ENCODE data around the gene FFAR2.

FFAR2 gene

DNA sequence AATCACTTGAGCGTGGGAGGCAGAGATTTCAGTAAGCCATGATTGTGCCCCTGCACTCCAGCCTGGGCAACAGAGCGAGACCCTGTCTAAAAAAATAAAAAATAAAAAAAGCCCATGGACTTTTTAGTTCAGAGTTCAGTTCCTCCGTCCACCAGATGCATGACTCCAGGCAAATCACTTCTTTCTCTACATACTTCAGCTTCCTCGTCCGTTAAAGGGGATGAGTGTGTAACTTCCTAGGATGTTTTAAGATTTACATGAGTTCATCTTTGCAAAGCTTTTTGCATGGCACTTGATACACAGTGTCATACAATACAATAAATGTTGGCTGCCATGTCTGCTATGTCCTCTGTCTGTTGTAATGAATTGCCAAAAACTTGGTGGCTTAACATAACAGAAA, 10.0 kb upstream of the FFAR2 start:
- TF ChIP-seq CTCF (conservative IDR thresholded peaks at IDR 0.05; ENCODE audit: low read depth) = no peak
- ChIA-PET POLR2A (ENCODE audit: low non-redundant PET) (no interaction called here), CTCF (interaction anchor here (0.6 kb wide), 2 partner anchors 58 to 67 kb away, joined by 3 to 4 read pairs; no protein-coding TSS in a partner anchor)
- no peak overlapping the region for H3K27ac ChIP-seq
- no peak for DNase-seq (ENCODE audit: low spot score)

- ChIA-PET POLR2A (ENCODE audit: low non-redundant PET) (no interaction called here), CTCF (interaction anchor here (0.6 to 1.2 kb wide), 2 partner anchors 57 to 67 kb away, joined by 3 read pairs; no protein-coding TSS in a partner anchor)
- no peak overlapping the region for H3K27ac ChIP-seq
- no peak for TF ChIP-seq CTCF (conservative IDR thresholded peaks at IDR 0.05; ENCODE audit: low read depth)
- no peak for DNase-seq (ENCODE audit: low spot score)
Observed at GRCh38 chr19:35438527-35438926, 9.5 kb upstream of the FFAR2 start.

- no peak overlapping the region for H3K27ac ChIP-seq
- ChIA-PET POLR2A (ENCODE audit: low non-redundant PET) (no interaction called here), CTCF (interaction anchor here (1.2 kb wide), 1 partner anchor 55 kb away, joined by 3 read pairs; no protein-coding TSS in a partner anchor)
- TF ChIP-seq CTCF (conservative IDR thresholded peaks at IDR 0.05; ENCODE audit: low read depth) = no peak
- no peak for DNase-seq (ENCODE audit: low spot score)
Observed at GRCh38 chr19:35439921-35440320, 8.1 kb upstream of the FFAR2 start.

- DNase-seq (ENCODE audit: low spot score) = no peak
- POLR2A ChIA-PET (ENCODE audit: low non-redundant PET) = no interaction called here
- CTCF ChIA-PET = no interaction called here
- no peak overlapping the region for H3K27ac ChIP-seq
- TF ChIP-seq CTCF (conservative IDR thresholded peaks at IDR 0.05; ENCODE audit: low read depth) = no peak
Observed at GRCh38 chr19:35442091-35442490, 6.0 kb upstream of the FFAR2 start.

GRCh38 chr19:35444735-35445134, 3.3 kb upstream of the FFAR2 start:
- no peak overlapping the region for H3K27ac ChIP-seq
- ChIA-PET POLR2A (ENCODE audit: low non-redundant PET) (no interaction called here), CTCF (no interaction called here)
- DNase-seq (ENCODE audit: low spot score) = no peak
- no peak for TF ChIP-seq CTCF (conservative IDR thresholded peaks at IDR 0.05; ENCODE audit: low read depth)

DNA sequence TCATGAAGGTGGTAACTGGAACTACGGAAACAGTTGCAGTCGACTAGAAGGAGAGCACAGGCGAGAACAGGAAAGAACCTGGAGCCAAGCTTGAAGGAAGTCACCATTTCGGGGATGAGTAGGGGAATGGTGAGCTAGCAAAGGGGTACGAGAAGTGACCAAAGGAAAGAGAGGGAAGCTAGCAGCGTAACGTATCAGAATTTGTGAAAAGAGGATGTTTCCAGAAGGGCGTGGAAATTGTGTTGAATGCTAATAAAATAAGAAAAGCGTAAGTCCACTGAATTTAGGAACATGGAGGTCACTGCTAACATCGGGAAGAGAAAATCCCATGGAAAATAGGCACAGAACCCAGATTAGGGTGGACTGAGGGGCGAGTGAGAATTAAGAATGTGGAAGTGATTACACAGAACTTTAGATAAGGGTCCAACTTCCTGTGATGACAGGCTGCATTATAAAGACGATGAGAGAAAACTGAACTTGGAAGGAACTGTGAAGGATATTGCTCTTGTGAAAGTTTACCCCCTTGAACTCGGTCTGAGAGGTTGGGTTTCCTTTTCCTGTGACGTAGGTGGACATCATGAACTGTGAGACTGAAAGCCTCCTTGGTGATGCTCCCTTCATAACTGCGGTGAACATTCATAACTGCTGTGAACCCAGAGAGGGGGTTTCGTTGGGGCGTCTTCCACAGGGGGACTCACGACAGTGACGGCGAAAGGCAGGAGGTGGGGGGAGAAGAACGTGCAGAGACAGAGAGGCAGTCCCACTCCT, 2.0 kb upstream of the FFAR2 start:
- no peak overlapping the region for H3K27ac ChIP-seq
- POLR2A ChIA-PET (ENCODE audit: low non-redundant PET) = no interaction called here
- no peak for TF ChIP-seq CTCF (conservative IDR thresholded peaks at IDR 0.05; ENCODE audit: low read depth)
- CTCF ChIA-PET = interaction anchor here (0.6 kb wide), 1 partner anchor 1379 kb away, joined by 3 read pairs; no protein-coding TSS in a partner anchor
- no peak for DNase-seq (ENCODE audit: low spot score)
